HepG2 (cell line): Measurements from ENCODE around the gene PAX7.

Experiments used
- ATRX ChIP-seq: sonication (generic); formaldehyde crosslinking; IDR thresholded peaks from 2 replicates; pipeline ENCODE4 v1.4.0; 2020; ENCODE audit warnings: missing genetic modification reagents, borderline replicate concordance
- IRF2 ChIP-seq: IDR thresholded peaks from 2 replicates; pipeline ENCODE4 v1.6.1; 2018; ENCODE audit warnings: missing genetic modification reagents, missing compliant biosample characterization
- KLF16 ChIP-seq, 2 experiments: sonication (generic) in 1 of 2; formaldehyde crosslinking in 1 of 2; IDR thresholded peaks; 2 replicates each; pipeline versions ENCODE4 v1.6.1 to v1.8.0; 2016 to 2023; ENCODE audit warnings: missing genetic modification reagents in 2 of 2, missing compliant biosample characterization in 1 of 2
- NR3C1 ChIP-seq: sonication (generic); formaldehyde crosslinking; IDR thresholded peaks from 2 replicates; pipeline ENCODE4 v1.4.0; 2020; ENCODE audit warnings: missing genetic modification reagents
- SIX4 ChIP-seq: sonication (generic); formaldehyde crosslinking; IDR thresholded peaks from 2 replicates; pipeline ENCODE4 v1.4.0; 2020; ENCODE audit warnings: missing genetic modification reagents
- TRIM24 ChIP-seq: sonication (generic); formaldehyde crosslinking; IDR thresholded peaks from 2 replicates; pipeline ENCODE4 v1.8.0; 2022; ENCODE audit warnings: mild to moderate bottlenecking, missing genetic modification reagents
- TF ChIP-seq, protein P1 (sequence below): sonication (generic); formaldehyde crosslinking; IDR thresholded peaks from 2 replicates; pipeline ENCODE4 v1.5.0; 2020; ENCODE audit warnings: mild to moderate bottlenecking, missing genetic modification reagents, moderate library complexity
- TF ChIP-seq, protein P2 (sequence below): sonication (generic); formaldehyde crosslinking; IDR thresholded peaks from 2 replicates; pipeline ENCODE4 v1.4.0; 2020; ENCODE audit warnings: mild to moderate bottlenecking, missing genetic modification reagents

DNA sequence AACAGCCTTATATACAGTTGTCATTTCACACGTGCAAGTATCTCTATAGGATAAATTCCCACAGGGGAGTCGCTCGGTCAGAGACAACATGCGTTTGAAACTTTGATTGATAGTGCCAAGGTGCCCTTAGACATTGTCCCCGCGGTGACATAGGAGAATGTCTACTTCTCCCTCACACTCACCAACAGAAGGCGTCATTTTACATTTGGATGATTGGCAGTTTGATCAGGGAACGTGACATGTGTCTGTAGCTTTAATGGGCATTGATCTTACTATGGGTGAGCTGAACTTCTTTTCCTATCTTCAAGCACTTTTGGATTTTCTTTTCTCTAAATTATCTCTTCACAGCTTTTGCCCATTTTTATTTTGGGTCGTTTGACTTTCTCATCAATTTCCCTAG, 42.6 kb upstream of the PAX7 start:
- TF ChIP-seq ATRX (CRISPR knock-in tag) (no peak), KLF16 (CRISPR knock-in tag; IDR thresholded peaks at IDR 0.05) (no peak), NR3C1 (CRISPR knock-in tag) (no peak), TRIM24 (CRISPR knock-in tag) (no peak), SIX4 (CRISPR knock-in tag) (no peak), IRF2 (no peak)
- TF ChIP-seq, protein P1, sequence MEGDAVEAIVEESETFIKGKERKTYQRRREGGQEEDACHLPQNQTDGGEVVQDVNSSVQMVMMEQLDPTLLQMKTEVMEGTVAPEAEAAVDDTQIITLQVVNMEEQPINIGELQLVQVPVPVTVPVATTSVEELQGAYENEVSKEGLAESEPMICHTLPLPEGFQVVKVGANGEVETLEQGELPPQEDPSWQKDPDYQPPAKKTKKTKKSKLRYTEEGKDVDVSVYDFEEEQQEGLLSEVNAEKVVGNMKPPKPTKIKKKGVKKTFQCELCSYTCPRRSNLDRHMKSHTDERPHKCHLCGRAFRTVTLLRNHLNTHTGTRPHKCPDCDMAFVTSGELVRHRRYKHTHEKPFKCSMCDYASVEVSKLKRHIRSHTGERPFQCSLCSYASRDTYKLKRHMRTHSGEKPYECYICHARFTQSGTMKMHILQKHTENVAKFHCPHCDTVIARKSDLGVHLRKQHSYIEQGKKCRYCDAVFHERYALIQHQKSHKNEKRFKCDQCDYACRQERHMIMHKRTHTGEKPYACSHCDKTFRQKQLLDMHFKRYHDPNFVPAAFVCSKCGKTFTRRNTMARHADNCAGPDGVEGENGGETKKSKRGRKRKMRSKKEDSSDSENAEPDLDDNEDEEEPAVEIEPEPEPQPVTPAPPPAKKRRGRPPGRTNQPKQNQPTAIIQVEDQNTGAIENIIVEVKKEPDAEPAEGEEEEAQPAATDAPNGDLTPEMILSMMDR (CRISPR knock-in tag), result no peak
- TF ChIP-seq, protein P2, sequence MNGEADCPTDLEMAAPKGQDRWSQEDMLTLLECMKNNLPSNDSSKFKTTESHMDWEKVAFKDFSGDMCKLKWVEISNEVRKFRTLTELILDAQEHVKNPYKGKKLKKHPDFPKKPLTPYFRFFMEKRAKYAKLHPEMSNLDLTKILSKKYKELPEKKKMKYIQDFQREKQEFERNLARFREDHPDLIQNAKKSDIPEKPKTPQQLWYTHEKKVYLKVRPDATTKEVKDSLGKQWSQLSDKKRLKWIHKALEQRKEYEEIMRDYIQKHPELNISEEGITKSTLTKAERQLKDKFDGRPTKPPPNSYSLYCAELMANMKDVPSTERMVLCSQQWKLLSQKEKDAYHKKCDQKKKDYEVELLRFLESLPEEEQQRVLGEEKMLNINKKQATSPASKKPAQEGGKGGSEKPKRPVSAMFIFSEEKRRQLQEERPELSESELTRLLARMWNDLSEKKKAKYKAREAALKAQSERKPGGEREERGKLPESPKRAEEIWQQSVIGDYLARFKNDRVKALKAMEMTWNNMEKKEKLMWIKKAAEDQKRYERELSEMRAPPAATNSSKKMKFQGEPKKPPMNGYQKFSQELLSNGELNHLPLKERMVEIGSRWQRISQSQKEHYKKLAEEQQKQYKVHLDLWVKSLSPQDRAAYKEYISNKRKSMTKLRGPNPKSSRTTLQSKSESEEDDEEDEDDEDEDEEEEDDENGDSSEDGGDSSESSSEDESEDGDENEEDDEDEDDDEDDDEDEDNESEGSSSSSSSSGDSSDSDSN (CRISPR knock-in tag), result no peak
